OCI-LY1 (cell line): ENCODE results near the gene ATG7.

Experiments
- EZH2 ChIP-seq: fragments of 200-600 bp; sonication (generic), shearing (Covaris generic); IDR thresholded peaks from 2 replicates; pipeline ENCODE4 v1.8.0; 2017; ENCODE audit warnings: borderline replicate concordance, mixed run types, mild to moderate bottlenecking, antibody characterized with exemption, low read length, moderate library complexity, mixed read lengths
- TF ChIP-seq, protein P1 (sequence below): fragments of 200-600 bp; sonication (generic), shearing (Covaris generic); IDR thresholded peaks from 2 replicates; pipeline ENCODE4 v1.5.1; 2017; ENCODE audit warnings: mild to moderate bottlenecking, antibody characterized with exemption, low read length, moderate library complexity, mixed read lengths

DNA sequence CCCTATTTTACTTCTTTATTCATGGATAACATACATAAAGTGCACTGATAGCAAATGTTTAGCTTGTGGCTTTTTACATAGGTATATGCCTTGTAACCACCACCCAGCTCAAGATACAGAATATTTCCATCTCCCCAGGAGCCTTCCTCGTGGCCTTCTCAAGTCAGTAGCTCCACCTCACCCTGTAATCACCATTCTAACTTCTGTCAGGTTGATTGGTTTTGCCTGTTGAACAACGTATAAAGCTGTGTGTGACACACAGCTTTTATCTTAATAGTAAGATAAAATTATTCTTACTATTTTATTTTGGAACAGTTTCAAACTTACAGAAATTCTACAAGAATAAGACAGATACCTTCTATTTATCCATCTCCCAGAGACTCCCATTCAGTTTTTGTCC, 13.3 kb downstream of the ATG7 start:
- TF ChIP-seq, protein P1, sequence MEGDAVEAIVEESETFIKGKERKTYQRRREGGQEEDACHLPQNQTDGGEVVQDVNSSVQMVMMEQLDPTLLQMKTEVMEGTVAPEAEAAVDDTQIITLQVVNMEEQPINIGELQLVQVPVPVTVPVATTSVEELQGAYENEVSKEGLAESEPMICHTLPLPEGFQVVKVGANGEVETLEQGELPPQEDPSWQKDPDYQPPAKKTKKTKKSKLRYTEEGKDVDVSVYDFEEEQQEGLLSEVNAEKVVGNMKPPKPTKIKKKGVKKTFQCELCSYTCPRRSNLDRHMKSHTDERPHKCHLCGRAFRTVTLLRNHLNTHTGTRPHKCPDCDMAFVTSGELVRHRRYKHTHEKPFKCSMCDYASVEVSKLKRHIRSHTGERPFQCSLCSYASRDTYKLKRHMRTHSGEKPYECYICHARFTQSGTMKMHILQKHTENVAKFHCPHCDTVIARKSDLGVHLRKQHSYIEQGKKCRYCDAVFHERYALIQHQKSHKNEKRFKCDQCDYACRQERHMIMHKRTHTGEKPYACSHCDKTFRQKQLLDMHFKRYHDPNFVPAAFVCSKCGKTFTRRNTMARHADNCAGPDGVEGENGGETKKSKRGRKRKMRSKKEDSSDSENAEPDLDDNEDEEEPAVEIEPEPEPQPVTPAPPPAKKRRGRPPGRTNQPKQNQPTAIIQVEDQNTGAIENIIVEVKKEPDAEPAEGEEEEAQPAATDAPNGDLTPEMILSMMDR: no peak
- no peak for TF ChIP-seq EZH2
